Loucy (cell line): ENCODE data around the gene MRI1.
A peak's percentile ranks its signal among the peaks of the same experiment; 100 is the strongest.
"Not testable (repeated sequence)": the region's sequence is repeated elsewhere in the genome, so short reads cannot be mapped to it uniquely, and the experiment has no call there.

Experiments used
- H2AFZ ChIP-seq: fragments of 200-600 bp; sonication (generic); 2 replicates; pipeline ENCODE4 v1.6.0; 2016; ENCODE audit warnings: antibody characterized with exemption, mild to moderate bottlenecking, low read length, moderate library complexity
- H3F3A ChIP-seq: fragments of 200-600 bp; 2 replicates; pipeline ENCODE4 v1.6.0; 2016; ENCODE audit warnings: antibody characterized with exemption, low read depth, mild to moderate bottlenecking
- H3K27me3 ChIP-seq: fragments of 200-600 bp; sonication (generic); 2 replicates; pipeline ENCODE4 v1.6.1; 2014; ENCODE audit warnings: low read length, mild to moderate bottlenecking; ENCODE audit not compliant: insufficient read depth, poor library complexity, severe bottlenecking
- H3K36me3 ChIP-seq: fragments of 200-600 bp; sonication (generic); 2 replicates; pipeline ENCODE4 v1.6.1; 2016; ENCODE audit warnings: low read length; ENCODE audit not compliant: insufficient read depth
- H3K4me1 ChIP-seq: fragments of 200-600 bp; sonication (generic); 2 replicates; pipeline ENCODE4 v1.5.1; 2014; ENCODE audit warnings: low read length, mild to moderate bottlenecking; ENCODE audit not compliant: insufficient read depth, poor library complexity, severe bottlenecking
- H3K4me2 ChIP-seq: fragments of 200-600 bp; sonication (generic); 2 replicates; pipeline ENCODE4 v1.6.0; 2014; ENCODE audit warnings: antibody characterized with exemption, low read length, low read depth, mild to moderate bottlenecking; ENCODE audit not compliant: poor library complexity, severe bottlenecking
- H3K4me3 ChIP-seq: fragments of 200-600 bp; sonication (generic); 2 replicates; pipeline ENCODE4 v1.5.1; 2014; ENCODE audit warnings: low read length, mild to moderate bottlenecking, mixed read lengths; ENCODE audit not compliant: poor library complexity, severe bottlenecking
- H3K79me2 ChIP-seq: fragments of 200-600 bp; sonication (generic); 2 replicates; pipeline ENCODE4 v1.6.1; 2014; ENCODE audit warnings: low read length; ENCODE audit not compliant: insufficient read depth
- H3K9ac ChIP-seq: fragments of 200-600 bp; sonication (generic); 2 replicates; pipeline ENCODE4 v1.6.0; 2014; ENCODE audit warnings: mild to moderate bottlenecking, low read depth, low read length, moderate library complexity; ENCODE audit not compliant: poor library complexity, severe bottlenecking
- H3K9me2 ChIP-seq: fragments of 200-600 bp; sonication (generic); replicated peaks from 2 replicates; pipeline ENCODE4 v1.6.1; 2016; ENCODE audit warnings: low read depth, low read length, mixed read lengths
- H3K9me3 ChIP-seq: fragments of 200-600 bp; sonication (generic); 2 replicates; pipeline ENCODE4 v1.6.1; 2014; ENCODE audit warnings: mild to moderate bottlenecking, antibody characterized with exemption, low read length, low read depth; ENCODE audit not compliant: insufficient read depth
- H4K20me1 ChIP-seq: fragments of 200-600 bp; sonication (generic); 2 replicates; pipeline ENCODE4 v1.6.0; 2014; ENCODE audit warnings: antibody characterized with exemption, low read length, mild to moderate bottlenecking; ENCODE audit not compliant: insufficient read depth, poor library complexity, severe bottlenecking
- CTCF ChIP-seq: fragments of 200-600 bp; sonication (generic); conservative IDR thresholded peaks from 2 replicates; pipeline ENCODE4 v1.5.1; 2014; ENCODE audit warnings: mild to moderate bottlenecking, antibody characterized with exemption, low read length
- EZH2phosphoT487 ChIP-seq: fragments of 200-600 bp; IDR thresholded peaks from 2 replicates; pipeline ENCODE4 v1.6.1; 2018; ENCODE audit warnings: antibody characterized with exemption, mild to moderate bottlenecking, moderate library complexity, borderline replicate concordance

MRI1 gene

GRCh38 chr19:13788991-13789390, 24.7 kb downstream of the MRI1 start:
- Histone ChIP-seq H3K27me3 (no peaks in the 10 kb centered on the region), H2AFZ (no peak overlapping the region), H3K9me2 (no peaks in the 10 kb centered on the region), H3K79me2 (no peaks in the 10 kb centered on the region), H3K4me1 (peaks cover 4% of the 10 kb centered on the region), H3K9me3 (no peaks in the 10 kb centered on the region), H4K20me1 (no peaks in the 10 kb centered on the region), H3F3A (no peaks in the 10 kb centered on the region), H3K4me2 (no peak overlapping the region), H3K4me3 (no peak overlapping the region), H3K9ac (no peak overlapping the region), H3K36me3 (no peaks in the 10 kb centered on the region)
- TF ChIP-seq CTCF (no peak), EZH2phosphoT487 (no peak)

GRCh38 chr19:13790354-13790753, 26.0 kb downstream of the MRI1 start:
- no peaks in the 10 kb centered on the region for H3K27me3 ChIP-seq
- no peaks in the 10 kb centered on the region for H3K79me2 ChIP-seq
- peaks cover 4% of the 10 kb centered on the region for H3K4me1 ChIP-seq
- H3K9ac ChIP-seq: no peak overlapping the region
- no peak overlapping the region for H3K4me3 ChIP-seq
- no peak overlapping the region for H2AFZ ChIP-seq
- H4K20me1 ChIP-seq: no peaks in the 10 kb centered on the region
- no peaks in the 10 kb centered on the region for H3K9me3 ChIP-seq
- no peak overlapping the region for H3K4me2 ChIP-seq
- H3K9me2 ChIP-seq: no peaks in the 10 kb centered on the region
- no peak for TF ChIP-seq EZH2phosphoT487
- no peak for TF ChIP-seq CTCF
- H3K36me3 ChIP-seq: no peaks in the 10 kb centered on the region
- no peaks in the 10 kb centered on the region for H3F3A ChIP-seq

- H3F3A ChIP-seq, H4K20me1 ChIP-seq, H3K36me3 ChIP-seq, H3K9ac ChIP-seq, H2AFZ ChIP-seq, H3K4me3 ChIP-seq, H3K27me3 ChIP-seq, H3K9me3 ChIP-seq, H3K9me2 ChIP-seq, H3K4me2 ChIP-seq: not testable (repeated sequence)
- H3K79me2 ChIP-seq: peaks cover 16% of the 10 kb centered on the region; the same call in 1 of the 2 replicates
- H3K4me1 ChIP-seq: peaks cover 19% of the 10 kb centered on the region
Observed at GRCh38 chr19:13793317-13793716, 29.0 kb downstream of the MRI1 start.

GRCh38 chr19:13794398-13794756, 30.1 kb downstream of the MRI1 start:
- Histone ChIP-seq H3K79me2 (peaks cover 16% of the 10 kb centered on the region; the same call in 1 of the 2 replicates), H3K9ac (peak overlapping the region; percentile 67), H4K20me1 (no peaks in the 10 kb centered on the region), H3K4me1 (peaks cover 19% of the 10 kb centered on the region), H3K27me3 (no peaks in the 10 kb centered on the region), H3K4me2 (peak overlapping the region; percentile 88), H3K4me3 (peak overlapping the region; percentile 88), H3F3A (no peaks in the 10 kb centered on the region), H3K36me3 (no peaks in the 10 kb centered on the region), H2AFZ (peak overlapping the region; percentile 98), H3K9me3 (no peaks in the 10 kb centered on the region), H3K9me2 (no peaks in the 10 kb centered on the region)
- TF ChIP-seq CTCF (no peak), EZH2phosphoT487 (no peak)
